SU-DHL-6 (cell line): Measurements from ENCODE around the gene PPP1R2.

ENCODE experiments used
- H2AFZ ChIP-seq: fragments of 200-600 bp; sonication (generic); 2 replicates; pipeline ENCODE4 v1.6.1; 2014; ENCODE audit warnings: low read depth, mild to moderate bottlenecking, moderate library complexity, mixed read lengths, antibody characterized with exemption, low read length; ENCODE audit not compliant: severe bottlenecking
- H3F3A ChIP-seq: fragments of 200-600 bp; shearing (Covaris generic); 2 replicates; pipeline ENCODE4 v1.6.0; 2016; ENCODE audit warnings: antibody characterized with exemption, mild to moderate bottlenecking; ENCODE audit not compliant: insufficient read depth
- H3K27ac ChIP-seq: fragments of 200-600 bp; sonication (generic); 2 replicates; pipeline ENCODE4 v1.5.1; 2016; ENCODE audit warnings: low read depth, mild to moderate bottlenecking, low read length, moderate library complexity, mixed read lengths
- H3K27me3 ChIP-seq: fragments of 200-600 bp; sonication (generic), shearing (Covaris generic); 2 replicates; pipeline ENCODE4 v1.6.0; 2014; ENCODE audit warnings: mild to moderate bottlenecking, low read length
- H3K36me3 ChIP-seq: fragments of 200-600 bp; sonication (generic); 2 replicates; pipeline ENCODE4 v1.6.1; 2014; ENCODE audit warnings: mild to moderate bottlenecking, low read length, mixed read lengths
- H3K4me2 ChIP-seq: fragments of 300-600, 200-600 bp; shearing (Covaris generic), sonication (generic); 2 replicates; pipeline ENCODE4 v1.6.0; 2014; ENCODE audit warnings: low read length, low read depth, mild to moderate bottlenecking; ENCODE audit not compliant: poor library complexity, severe bottlenecking
- H3K4me3 ChIP-seq: fragments of 200-600 bp; sonication (generic); 2 replicates; pipeline ENCODE4 v1.5.1; 2014; ENCODE audit warnings: antibody characterized with exemption, low read length, mild to moderate bottlenecking, mixed read lengths; ENCODE audit not compliant: insufficient read depth, poor library complexity, severe bottlenecking
- H3K79me2 ChIP-seq: fragments of 200-600 bp; sonication (generic); 2 replicates; pipeline ENCODE4 v1.6.1; 2014; ENCODE audit warnings: mild to moderate bottlenecking, low read length, moderate library complexity; ENCODE audit not compliant: insufficient read depth
- H3K9ac ChIP-seq: fragments of 200-600 bp; sonication (generic); 2 replicates; pipeline ENCODE4 v1.7.0; 2014; ENCODE audit warnings: mild to moderate bottlenecking, low read length
- H3K9me2 ChIP-seq: fragments of 200-600 bp; sonication (generic); replicated peaks from 2 replicates; pipeline ENCODE4 v1.6.1; 2014; ENCODE audit warnings: low read length; ENCODE audit not compliant: insufficient read depth
- H3K9me3 ChIP-seq: fragments of 200-600 bp; sonication (generic); 2 replicates; pipeline ENCODE4 v1.6.1; 2014; ENCODE audit warnings: low read length, mixed read lengths; ENCODE audit not compliant: insufficient read depth
- H4K20me1 ChIP-seq: fragments of 200-600 bp; sonication (generic); 2 replicates; pipeline ENCODE4 v1.6.1; 2014; ENCODE audit warnings: low read depth, mild to moderate bottlenecking, antibody characterized with exemption, low read length, moderate library complexity, mixed read lengths
- CTCF ChIP-seq: fragments of 200-600 bp; sonication (generic); IDR thresholded peaks from one replicate; pipeline ENCODE4 v1.5.1; 2017; ENCODE audit warnings: antibody characterized with exemption, mild to moderate bottlenecking, low read length, moderate library complexity; ENCODE audit not compliant: insufficient read depth, poor library complexity, severe bottlenecking
- EZH2phosphoT487 ChIP-seq: fragments of 200-600 bp; sonication (generic), shearing (Covaris generic); conservative IDR thresholded peaks from 2 replicates; pipeline ENCODE4 v1.6.1; 2018; ENCODE audit warnings: mild to moderate bottlenecking, antibody characterized with exemption, low read length, moderate library complexity, mixed read lengths

The PPP1R2 gene

GRCh38 chr3:195548006-195548405, 4.9 kb upstream of the PPP1R2 start:
- Histone ChIP-seq H2AFZ (no peak overlapping the region), H4K20me1 (no peaks in the 10 kb centered on the region), H3F3A (no peaks in the 10 kb centered on the region), H3K36me3 (no peaks in the 10 kb centered on the region), H3K79me2 (no peaks in the 10 kb centered on the region; the same call in 1 of the 2 replicates), H3K27me3 (no peaks in the 10 kb centered on the region), H3K4me2 (no peak overlapping the region), H3K9ac (no peak overlapping the region), H3K4me3 (no peak overlapping the region), H3K9me2 (no peaks in the 10 kb centered on the region), H3K27ac (no peak overlapping the region), H3K9me3 (no peaks in the 10 kb centered on the region)
- TF ChIP-seq CTCF (no peak), EZH2phosphoT487 (no peak)

- Histone ChIP-seq H3K27me3 (no peaks in the 10 kb centered on the region), H2AFZ (no peak overlapping the region), H3K9me2 (no peaks in the 10 kb centered on the region), H4K20me1 (0 out of 2 replicates have a peak, but pooled peaks cover 7% of the 10 kb centered on the region), H3K4me3 (no peak overlapping the region), H3K36me3 (no peaks in the 10 kb centered on the region), H3K9me3 (no peaks in the 10 kb centered on the region), H3K79me2 (peaks cover 18% of the 10 kb centered on the region), H3K9ac (no peak overlapping the region), H3F3A (peaks cover 10% of the 10 kb centered on the region), H3K4me2 (no peak overlapping the region), H3K27ac (no peak overlapping the region)
- TF ChIP-seq EZH2phosphoT487 = no peak
- no peak for TF ChIP-seq CTCF
Observed at GRCh38 chr3:195546130-195546560, 3.0 kb upstream of the PPP1R2 start.

DNA sequence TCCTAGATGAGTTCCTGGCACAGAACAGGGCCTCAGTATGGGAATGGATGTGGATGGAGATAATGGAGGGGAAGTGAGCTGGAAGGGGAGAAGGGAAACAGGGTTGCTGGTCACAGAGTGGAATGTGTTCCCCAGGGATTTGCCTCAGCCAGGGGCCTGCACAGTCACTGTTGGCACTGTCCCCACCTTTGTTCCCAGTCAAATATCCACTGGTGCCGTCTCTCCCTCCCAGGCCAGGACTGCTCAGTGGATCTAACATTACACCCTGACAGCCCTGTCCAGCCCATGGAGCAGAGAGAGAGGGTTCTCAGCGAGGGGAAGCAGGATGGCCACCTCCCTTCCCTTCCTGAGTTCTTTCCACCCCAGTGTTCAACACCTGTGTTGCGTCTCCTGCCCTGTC, 1.5 kb upstream of the PPP1R2 start:
- Histone ChIP-seq H3K36me3 (peaks cover 4% of the 10 kb centered on the region; the same call in 1 of the 2 replicates), H3K9me3 (no peaks in the 10 kb centered on the region), H3K27ac (no peak overlapping the region), H3F3A (peaks cover 15% of the 10 kb centered on the region), H3K9ac (no peak overlapping the region), H3K9me2 (no peaks in the 10 kb centered on the region), H3K4me3 (no peak overlapping the region), H2AFZ (no peak overlapping the region), H3K27me3 (no peaks in the 10 kb centered on the region), H3K4me2 (no peak overlapping the region), H4K20me1 (0 out of 2 replicates have a peak, but pooled peaks cover 12% of the 10 kb centered on the region), H3K79me2 (peaks cover 33% of the 10 kb centered on the region)
- no peak for TF ChIP-seq CTCF
- TF ChIP-seq EZH2phosphoT487 = no peak

- no peak overlapping the region for H3K9ac ChIP-seq
- no peak overlapping the region for H3K4me3 ChIP-seq
- H3K27me3 ChIP-seq = no peaks in the 10 kb centered on the region
- H3K36me3 ChIP-seq = peaks cover 4% of the 10 kb centered on the region; the same call in 1 of the 2 replicates
- no peaks in the 10 kb centered on the region for H3K9me2 ChIP-seq
- H3K9me3 ChIP-seq = no peaks in the 10 kb centered on the region
- H4K20me1 ChIP-seq = 0 out of 2 replicates have a peak, but pooled peaks cover 12% of the 10 kb centered on the region
- peaks cover 15% of the 10 kb centered on the region for H3F3A ChIP-seq
- H2AFZ ChIP-seq = no peak overlapping the region
- no peak overlapping the region for H3K4me2 ChIP-seq
- H3K79me2 ChIP-seq = peaks cover 38% of the 10 kb centered on the region
- H3K27ac ChIP-seq = no peak overlapping the region
- TF ChIP-seq CTCF (no peak), EZH2phosphoT487 (no peak)
Observed at GRCh38 chr3:195544230-195544536, 1.1 kb upstream of the PPP1R2 start.
